ENCODE measurements around the gene MGAT4C. TPM values are rescaled to one million over a fixed set of nuclear protein-coding genes. Genes with fewer than 3 reads are reported as not detected.

The MGAT4C gene
- total and polyA plus RNA-seq, 2 of the 8 experiments (the other 6 are each of a cell fraction or from before 2014, with no cell fraction given): 1.6 to 2.5 TPM

DNA sequence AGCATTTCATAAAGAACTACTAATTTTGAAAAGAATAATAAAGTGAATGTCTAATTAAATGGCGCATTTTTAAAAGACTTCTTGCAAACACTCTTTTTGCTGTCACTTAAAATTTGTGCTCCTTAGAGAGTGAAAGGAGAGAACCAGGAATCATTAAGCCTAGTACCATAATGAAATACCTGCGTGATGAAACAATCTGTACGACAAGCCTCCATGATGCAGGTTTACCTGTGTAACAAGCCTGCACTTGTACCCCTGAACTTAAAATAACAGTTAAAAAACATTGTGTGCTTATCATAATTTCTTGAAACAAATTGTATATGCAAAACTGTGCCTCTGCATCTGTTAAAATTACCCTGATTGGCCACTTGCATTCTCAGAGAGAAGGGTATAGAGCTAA lies 108.1 kb downstream of the MGAT4C start (continued):
- no peak for TF ChIP-seq POLR2AphosphoS5 (IDR thresholded peaks at IDR 0.05; ENCODE audit: low read depth, low read length)
- TF ChIP-seq PHF8 (conservative IDR thresholded peaks at IDR 0.05; ENCODE audit: low read depth, low read length): no peak
- TF ChIP-seq GABPA (IDR thresholded peaks at IDR 0.05; ENCODE audit: borderline replicate concordance, insufficient read depth, low read length): no peak
- TF ChIP-seq EP300 (IDR thresholded peaks at IDR 0.05; ENCODE audit: borderline replicate concordance in 1 of 2, low read depth in 2 of 2, low read length in 2 of 2): no peak

Data from H1 (cell line).